MM.1S (cell line): ENCODE data around the gene PNPLA6.

Experiments
- CTCF ChIP-seq: fragments of 300-600 bp; sonication (generic); IDR thresholded peaks from 2 replicates; pipeline ENCODE4 v1.5.1; 2016; ENCODE audit warnings: antibody characterized with exemption, low read length, mixed read lengths
- EZH2 ChIP-seq: fragments of 300-600 bp; sonication (generic); optimal IDR thresholded peaks from 2 replicates; pipeline ENCODE3; 2017; ENCODE audit warnings: low read depth, mild to moderate bottlenecking, antibody characterized with exemption, low read length, mixed read lengths
- EZH2phosphoT487 ChIP-seq: fragments of 300-600 bp; sonication (generic); IDR thresholded peaks from 2 replicates; pipeline ENCODE4 v1.6.1; 2018; ENCODE audit warnings: antibody characterized with exemption, low read length

GRCh38 chr19:7524992-7525739 lies 10.4 kb upstream of the PNPLA6 start:
- TF ChIP-seq CTCF, result no peak
- TF ChIP-seq EZH2, result no peak
- no peak for TF ChIP-seq EZH2phosphoT487
